G401.6 (cell line): ENCODE results near the gene MRPL28.
"Not testable (repeated sequence)": the region's sequence is repeated elsewhere in the genome, so short reads cannot be mapped to it uniquely, and the experiment has no call there.

ENCODE experiments used
- FAIRE-seq: peaks from 2 replicates; lab custom pipeline; 2012; peaks lifted over from hg19 to GRCh38; lab: Jason Lieb, UNC

MRPL28 gene

DNA sequence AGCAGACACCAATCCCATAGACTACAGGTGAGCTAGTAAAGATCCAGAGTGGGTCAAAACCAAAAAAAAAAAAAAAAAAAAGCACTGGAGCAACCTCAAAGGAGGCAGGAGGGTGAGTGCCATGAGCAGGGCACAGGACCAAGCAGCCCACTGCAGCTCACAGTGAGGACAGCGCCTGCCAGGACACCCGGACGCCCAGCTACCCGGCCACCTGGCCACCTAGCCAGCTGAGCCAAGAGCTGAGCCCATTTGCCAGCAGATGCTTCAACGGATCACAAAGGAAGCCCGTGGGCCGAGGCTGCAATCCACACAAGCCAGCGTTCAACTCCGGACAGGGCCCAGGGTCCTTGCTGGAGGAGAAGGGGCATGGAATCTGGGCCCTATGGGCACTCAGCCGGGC lies 32.9 kb downstream of the MRPL28 start:
- FAIRE-seq, result no peak

DNA sequence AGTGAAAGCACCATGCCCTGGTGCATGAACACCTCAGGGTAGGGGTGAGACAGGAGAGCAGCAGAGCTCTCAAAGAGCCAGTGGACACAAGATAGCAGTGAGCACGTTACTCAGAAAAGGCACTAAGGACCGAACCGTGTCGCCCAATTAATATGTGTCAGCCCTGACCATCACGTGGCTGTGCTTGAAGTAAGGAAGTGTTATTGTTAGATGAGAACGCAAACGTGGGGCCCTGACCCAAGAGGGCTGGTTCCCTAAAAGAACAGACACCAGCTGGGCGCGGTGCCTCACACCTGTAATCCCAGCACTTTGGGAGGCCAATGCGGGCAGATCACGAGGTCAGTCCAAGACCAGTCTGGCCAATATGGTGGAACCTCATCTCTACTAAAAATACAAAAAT lies 34.1 kb downstream of the MRPL28 start:
- FAIRE-seq, result no peak

DNA sequence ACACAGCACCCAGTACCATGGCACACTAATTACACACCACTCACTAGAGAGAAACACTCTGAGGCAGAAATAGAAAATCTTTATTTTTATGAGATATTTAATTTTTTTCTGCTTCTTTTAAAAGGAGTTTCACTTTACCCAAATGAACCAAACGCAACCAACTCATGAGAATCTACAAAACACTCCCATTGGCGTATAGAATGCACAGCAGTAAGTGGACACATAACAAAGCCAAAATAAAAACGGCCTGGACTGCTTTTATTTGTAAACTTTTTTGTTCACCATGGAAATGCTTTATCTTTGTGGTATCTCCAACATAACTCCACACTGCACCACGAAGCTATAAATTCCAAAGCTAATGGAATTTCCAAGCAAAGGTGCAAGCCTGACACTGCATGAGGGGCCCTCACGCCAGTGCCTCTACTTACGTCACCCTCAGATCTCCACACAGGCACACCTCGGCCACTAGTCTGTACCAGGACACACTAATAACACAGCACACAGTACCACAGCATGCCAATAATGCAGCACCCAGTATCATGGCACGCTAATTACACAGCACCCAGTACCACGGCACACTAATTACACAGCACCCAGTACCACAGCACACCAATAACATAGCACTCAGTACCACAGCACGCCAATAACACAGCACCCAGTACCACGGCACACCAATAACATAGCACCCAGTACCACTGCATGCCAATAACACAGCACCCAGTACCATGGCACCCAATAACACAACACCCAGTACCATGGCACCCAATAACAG lies 35.3 kb downstream of the MRPL28 start:
- FAIRE-seq, result peak; percentile 79

DNA sequence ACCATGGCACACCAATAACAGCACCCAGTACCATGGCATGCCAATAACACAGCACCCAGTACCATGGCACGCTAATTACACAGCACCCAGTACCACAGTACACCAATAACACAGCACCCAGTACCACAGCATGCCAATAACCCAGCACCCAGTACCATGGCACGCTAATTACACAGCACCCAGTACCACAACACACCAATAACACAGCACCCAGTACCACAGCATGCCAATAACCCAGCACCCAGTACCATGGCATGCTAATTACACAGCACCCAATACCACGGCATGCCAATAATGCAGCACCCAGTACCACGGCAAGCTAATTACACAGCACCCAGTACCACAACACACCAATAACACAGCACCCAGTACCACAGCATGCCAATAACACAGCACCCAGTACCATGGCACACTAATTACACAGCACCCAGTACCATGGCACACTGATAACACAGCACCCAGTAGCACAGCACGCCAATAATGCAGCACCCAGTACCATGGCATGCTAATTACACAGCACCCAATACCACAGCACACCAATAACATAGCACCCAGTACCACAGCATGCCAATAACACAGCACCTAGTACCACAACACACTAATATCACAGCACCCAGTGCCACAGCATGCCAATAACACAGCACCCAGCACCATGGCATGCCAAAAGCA lies 36.0 kb downstream of the MRPL28 start:
- not testable (repeated sequence) for FAIRE-seq

DNA sequence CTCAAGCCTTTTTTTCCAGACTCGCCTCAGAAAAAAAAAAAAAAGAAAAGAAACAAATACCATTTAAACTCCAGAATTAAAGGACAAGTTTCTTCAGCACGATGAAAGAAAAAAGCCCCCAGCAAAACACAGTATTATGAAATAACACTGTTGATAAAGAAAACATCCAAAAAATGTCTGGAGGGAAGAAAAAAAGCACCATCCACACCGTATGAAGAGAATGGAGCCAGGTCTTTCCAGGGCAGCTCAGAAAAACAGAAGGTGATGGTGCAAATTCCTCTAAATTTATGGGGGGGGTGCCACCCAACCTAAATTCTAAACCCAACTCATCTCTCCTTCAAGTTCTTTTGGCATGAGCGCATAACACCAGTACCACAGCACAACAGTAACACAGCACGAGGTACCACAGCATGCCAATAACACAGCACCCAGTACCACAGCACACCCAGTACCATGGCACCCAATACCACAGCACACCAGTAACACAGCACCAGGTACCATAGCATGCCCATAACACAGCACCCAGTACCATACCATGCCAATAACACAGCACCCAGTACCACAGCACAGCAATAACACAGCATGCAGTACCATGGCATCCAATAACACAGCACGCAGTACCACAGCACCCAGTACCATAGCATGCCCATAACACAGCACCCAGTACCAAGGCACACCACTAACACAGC lies 36.8 kb downstream of the MRPL28 start:
- no peak for FAIRE-seq

DNA sequence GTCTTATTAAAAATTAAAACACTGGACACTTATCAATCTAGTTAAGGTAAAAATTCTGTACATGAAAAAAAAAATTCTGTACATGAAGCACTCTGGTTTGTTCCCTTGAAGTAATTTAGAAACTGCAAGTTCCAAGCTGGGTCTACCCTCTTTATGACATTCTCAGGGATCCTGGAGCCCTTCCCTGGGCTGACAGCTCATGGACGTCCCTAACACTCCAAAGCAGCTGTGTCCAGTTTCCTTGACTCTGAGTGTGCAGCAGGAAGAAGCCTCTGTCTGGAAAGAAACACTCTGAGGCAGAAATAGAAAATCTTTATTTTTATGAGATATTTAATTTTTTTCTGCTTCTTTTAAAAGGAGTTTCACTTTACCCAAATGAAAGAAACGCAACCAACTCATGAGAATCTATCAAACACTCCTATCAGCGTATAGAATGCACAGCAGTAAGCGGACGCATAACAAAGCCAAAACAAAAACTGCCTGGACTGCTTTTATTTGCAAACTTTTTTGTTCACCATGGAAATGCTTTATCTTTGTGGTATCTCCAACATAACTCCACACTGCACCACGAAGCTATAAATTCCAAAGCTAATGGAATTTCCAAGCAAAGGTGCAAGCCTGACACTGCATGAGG lies 39.0 kb downstream of the MRPL28 start:
- FAIRE-seq, result peak; percentile 63

DNA sequence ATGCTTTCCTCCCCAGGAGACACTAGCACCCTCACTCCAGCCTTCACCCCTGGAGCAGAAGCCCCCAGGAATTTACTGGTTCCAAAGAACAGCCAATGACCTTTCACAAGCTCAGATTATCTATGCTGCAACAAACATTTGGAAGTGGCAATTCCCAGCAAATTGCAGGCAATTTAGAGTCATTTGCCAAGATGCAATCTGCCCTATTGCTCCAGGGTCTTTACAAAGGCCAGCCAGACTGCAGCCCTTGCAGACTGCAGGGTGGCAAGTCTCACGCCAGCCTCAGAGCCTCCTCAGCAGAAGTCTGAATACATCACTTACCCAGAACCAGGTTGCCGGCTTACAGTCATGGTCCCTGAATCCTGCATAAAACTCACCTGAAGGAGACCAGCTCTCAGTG lies 39.6 kb downstream of the MRPL28 start:
- FAIRE-seq, result no peak

DNA sequence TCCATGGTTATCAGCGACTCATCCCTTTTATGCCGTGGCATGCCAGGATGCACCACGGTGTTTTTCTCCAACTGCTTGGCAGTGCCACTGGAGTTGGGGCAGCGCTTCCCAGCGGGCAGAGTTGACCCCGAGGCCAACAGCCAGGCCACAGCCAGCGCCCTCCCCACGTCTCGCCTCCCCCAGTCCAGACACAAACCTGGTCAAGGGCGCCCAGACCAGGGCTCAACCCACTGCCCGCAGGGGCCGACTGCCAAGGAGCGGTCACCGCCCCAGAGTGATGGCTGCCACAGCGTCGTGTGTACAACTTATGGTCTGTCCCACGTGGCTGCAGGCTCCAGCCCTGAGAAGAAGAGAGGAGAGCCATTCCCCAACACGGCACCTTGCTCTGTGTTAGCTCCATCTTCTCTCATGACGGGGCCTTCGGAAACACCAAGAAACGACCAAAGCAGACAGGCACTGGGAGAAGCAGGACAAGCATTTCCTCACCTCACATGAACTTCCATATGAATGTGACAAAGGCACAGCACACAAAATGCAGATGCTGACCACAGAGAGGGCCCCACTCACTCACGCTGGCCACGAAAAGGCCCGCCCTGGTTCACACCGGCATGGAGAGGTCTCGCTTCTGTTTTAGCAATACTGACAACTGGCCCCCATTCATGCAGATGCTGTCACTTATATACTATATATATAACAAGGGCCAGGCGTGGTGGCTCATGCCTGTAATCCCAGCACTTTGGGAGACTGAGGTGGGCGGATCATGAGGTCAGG lies 44.8 kb downstream of the MRPL28 start:
- FAIRE-seq, result no peak

DNA sequence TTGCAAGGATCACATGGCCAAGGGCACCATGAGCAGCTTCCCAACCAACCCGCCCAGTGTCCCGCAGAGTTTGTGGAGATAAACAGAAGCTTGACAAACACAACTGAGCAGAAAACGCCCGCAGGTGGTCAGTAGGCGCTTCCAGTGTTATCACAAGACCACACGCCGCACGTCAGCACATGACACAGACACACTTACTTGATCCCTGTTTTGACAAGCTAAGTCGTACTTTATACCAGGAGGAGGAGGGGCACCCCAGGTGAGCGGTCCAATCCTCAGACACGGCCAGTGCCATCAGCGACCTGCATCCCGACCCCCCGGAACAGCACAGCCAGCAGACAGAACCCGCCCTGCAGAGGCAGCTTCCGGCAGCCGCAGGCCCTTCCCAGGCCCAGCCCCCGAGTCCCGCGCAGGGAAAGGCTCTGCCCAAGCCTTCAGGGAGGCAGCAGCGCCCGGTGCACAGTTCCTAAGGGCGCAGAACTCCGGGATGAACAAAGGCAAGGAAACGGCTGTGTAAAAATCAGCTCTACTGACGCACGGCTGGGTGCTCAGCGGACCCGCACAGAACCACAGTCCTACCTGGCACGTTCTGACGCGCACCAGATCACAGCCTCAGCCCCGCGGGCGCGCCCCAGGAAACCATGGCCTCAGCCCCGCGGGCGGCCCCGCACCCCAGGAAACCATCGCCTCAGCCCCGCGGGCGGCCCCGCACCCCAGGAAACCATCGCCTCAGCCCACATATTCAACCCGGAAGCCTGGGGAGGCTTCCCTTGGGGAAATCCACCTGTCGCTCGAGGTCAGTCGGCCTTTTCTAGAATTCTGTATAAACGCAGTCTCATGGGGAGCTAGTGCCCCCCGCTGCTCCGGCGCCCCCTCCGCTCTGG lies 45.6 kb downstream of the MRPL28 start:
- FAIRE-seq, result no peak

DNA sequence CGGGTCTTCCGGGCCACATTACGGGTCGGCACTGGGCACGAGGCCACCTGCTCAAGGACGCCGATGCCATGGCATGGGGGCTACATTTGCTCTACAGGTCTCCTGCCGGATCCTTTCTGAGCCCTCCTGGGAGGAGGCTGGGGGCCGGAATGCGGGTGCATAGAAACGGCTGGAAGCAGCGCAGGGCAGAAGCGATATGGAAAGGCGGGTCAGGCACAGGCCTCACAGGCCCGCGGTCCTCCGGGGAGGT lies 46.2 kb downstream of the MRPL28 start:
- no peak for FAIRE-seq

DNA sequence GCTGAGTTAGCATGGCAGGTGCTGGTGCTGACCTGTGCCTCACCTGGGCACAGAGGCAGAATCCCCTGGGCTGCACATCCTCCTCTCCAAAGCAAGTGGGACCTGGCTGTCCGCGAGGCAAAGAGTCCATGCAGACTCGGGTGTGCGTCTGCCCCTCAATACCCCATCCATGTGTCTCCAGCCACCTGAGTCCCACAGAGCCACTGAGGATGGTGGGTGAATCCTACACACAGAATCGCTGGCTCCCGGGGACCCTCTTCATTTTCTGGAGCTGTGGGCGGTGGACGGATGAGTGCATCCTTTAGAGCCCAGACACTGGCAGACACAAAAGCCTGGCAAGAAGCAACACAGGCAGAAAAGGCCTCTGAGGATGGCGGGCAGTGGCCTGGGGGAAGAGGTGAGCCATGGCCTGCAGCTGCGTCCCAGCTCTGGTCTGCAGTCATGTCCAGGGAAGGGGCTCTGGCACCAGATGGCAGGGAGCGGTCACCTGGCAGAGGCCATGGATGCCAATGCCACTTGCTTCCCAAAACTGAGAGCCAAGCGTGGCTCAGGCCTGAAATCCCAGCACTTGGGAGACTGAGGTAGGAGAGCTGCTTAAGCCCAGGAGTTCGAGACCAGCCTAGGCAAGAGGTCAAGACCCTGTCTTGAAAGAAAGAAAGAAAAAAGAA lies 47.7 kb downstream of the MRPL28 start:
- FAIRE-seq, result no peak

DNA sequence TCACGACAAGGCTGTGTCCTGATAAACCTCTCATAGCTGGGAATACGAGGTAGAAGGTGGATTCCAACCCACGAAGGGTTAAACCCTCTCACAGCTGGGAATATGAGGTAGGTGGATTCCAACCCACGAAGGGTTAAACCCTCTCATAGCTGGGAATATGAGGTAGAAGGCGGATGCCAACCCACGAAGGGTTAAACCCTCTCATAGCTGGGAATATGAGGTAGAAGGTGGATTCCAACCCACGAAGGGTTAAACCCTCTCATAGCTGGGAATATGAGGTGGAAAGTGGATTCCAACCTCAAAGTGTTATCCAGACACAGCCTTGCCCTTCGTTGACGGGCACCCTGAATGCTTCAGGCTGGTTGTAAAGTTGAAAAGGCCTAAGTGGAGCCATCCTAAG lies 48.8 kb downstream of the MRPL28 start:
- FAIRE-seq, result peak; percentile 39

DNA sequence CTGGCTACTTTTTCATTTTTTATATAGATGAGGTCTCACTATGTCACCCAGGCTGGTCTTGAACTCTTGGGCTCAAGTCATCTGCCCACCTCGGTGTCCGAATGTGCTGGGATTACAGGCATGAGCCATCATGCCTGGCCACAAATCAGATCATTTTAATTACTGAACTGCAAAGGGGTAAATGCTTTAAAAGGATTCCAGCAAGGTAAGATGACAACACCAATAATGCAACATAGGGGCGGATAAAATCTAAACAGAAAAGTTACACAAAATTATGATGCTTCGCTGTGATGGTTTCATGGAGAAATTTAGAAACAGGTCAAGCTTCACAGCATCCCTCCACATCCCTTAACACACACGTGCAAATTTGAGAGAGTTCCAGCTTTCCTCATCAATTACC lies 50.1 kb downstream of the MRPL28 start:
- no peak for FAIRE-seq

DNA sequence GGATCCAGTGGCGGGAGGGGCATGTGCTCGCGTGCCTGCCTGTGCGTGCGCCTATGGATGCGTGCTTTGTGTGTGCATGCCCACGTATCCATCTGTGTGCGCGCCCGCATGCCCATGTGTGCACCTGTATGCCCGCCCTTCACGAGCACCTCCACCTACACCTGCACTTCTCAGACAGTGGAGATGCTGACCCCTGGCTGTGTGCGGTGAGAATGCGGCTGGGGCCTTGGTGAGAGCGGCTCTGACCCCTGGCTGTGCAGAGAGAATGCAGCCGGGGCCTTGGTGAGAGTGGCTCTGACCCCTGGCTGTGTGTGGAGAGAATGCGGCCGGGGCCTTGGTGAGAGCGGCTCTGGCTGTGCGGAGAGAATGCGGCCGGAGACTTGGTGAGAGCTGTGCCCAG lies 51.7 kb downstream of the MRPL28 start:
- no peak for FAIRE-seq

DNA sequence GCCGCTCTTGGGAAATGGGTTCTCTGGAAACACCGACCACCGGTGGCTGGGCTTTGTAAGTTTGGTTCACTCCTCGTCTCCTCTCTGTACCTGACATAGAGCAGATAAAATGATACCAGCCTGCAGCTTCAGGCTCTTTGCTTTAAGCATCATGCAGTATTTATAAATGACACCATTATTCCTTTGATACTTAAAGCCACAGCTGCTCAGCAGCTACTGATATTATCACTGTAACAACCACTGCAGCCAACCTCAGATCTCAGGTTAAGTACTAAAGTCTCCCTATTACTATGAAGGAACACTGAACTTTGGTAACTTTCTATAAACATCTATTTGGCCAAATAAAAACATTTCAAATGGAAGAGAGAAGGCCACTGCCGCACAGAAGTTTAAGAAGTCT lies 52.8 kb downstream of the MRPL28 start:
- no peak for FAIRE-seq
